ENCODE results near the gene PTPRO. TPM values are rescaled to one million over a fixed set of nuclear protein-coding genes. Genes with fewer than 3 reads are reported as not detected.

The PTPRO gene
- total RNA-seq, 1 donor from 2014 or later = 10.6 TPM

DNA sequence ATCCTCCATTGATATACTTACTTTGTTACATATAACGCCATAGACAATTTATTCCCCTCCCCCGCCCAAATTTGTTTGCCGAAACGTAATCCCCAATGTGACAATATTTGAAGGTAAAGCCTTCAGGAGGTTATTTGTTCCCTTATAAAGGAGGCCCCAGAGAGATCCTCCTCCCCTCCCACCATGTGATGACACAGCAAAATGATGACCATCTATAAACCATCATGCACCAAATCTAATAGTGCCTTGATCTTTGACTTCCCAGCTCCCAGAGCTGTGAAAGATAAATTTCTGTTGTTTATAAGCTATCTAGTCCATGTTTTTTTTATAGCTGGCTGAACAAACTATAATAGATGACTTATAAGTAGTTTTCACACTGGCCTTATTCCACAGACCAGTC, 122.2 kb downstream of the PTPRO start:
- H3K4me3 ChIP-seq = no peak overlapping the region
- no peaks in the 10 kb centered on the region for H3K27me3 ChIP-seq
- H3K9me3 ChIP-seq = no peaks in the 10 kb centered on the region
- no peak for ATAC-seq
- H3K4me1 ChIP-seq = no peaks in the 10 kb centered on the region
- TF ChIP-seq, protein P1, sequence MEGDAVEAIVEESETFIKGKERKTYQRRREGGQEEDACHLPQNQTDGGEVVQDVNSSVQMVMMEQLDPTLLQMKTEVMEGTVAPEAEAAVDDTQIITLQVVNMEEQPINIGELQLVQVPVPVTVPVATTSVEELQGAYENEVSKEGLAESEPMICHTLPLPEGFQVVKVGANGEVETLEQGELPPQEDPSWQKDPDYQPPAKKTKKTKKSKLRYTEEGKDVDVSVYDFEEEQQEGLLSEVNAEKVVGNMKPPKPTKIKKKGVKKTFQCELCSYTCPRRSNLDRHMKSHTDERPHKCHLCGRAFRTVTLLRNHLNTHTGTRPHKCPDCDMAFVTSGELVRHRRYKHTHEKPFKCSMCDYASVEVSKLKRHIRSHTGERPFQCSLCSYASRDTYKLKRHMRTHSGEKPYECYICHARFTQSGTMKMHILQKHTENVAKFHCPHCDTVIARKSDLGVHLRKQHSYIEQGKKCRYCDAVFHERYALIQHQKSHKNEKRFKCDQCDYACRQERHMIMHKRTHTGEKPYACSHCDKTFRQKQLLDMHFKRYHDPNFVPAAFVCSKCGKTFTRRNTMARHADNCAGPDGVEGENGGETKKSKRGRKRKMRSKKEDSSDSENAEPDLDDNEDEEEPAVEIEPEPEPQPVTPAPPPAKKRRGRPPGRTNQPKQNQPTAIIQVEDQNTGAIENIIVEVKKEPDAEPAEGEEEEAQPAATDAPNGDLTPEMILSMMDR (IDR thresholded peaks at IDR 0.05) = no peak
- no peak for DNase-seq
- no peaks in the 10 kb centered on the region for H3K36me3 ChIP-seq
- no peak overlapping the region for H3K27ac ChIP-seq
- intact Hi-C loops (cut with DNase I) = no loop called here

DNA sequence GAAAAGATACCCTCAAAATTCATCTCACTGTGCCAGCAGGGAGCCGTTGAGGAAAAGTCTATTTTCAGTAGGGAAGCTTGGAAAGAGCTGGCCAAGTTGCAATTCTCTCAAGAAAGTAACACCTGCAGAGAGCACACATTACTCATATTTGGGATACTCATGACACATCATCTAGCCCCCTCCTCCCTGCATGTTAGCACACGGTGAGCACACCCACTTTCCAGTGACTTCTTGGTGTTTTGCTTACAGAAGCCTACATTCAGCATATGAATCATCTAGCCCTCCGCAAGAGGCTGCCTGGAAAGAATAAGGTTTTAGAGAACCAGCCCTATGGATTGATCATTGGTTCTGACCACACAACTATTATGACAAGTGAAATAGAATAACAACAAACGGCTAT, 124.5 kb downstream of the PTPRO start:
- TF ChIP-seq, protein P1 (IDR thresholded peaks at IDR 0.05) = no peak
- no peak for ATAC-seq
- DNase-seq = no peak
- Histone ChIP-seq H3K27ac (no peak overlapping the region), H3K4me1 (no peaks in the 10 kb centered on the region), H3K36me3 (no peaks in the 10 kb centered on the region), H3K27me3 (no peaks in the 10 kb centered on the region), H3K9me3 (no peaks in the 10 kb centered on the region), H3K4me3 (no peak overlapping the region)
- intact Hi-C loops (cut with DNase I) = no loop called here

DNA sequence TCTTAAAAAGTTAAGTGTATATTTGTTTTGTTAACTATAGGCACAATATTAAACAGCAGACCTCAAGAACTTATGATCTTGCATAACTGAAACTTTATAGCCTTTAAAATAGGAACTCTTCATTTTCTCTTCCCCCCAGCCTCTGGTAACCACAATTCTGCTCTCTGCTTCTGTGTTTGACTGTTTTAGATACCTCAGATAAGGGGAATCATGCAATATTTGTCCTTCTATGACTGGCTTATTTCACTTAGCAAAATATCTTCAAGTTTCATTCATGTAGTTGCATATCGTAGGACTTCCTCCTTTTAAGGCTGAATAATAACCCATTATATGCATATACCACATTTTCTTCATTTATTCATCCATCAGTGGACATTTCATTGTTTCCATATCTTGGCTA, 131.3 kb downstream of the PTPRO start:
- no peaks in the 10 kb centered on the region for H3K9me3 ChIP-seq
- H3K4me3 ChIP-seq = no peak overlapping the region
- no peaks in the 10 kb centered on the region for H3K4me1 ChIP-seq
- no peak for DNase-seq
- no peaks in the 10 kb centered on the region for H3K36me3 ChIP-seq
- intact Hi-C loops (cut with DNase I) = no loop called here
- no peaks in the 10 kb centered on the region for H3K27me3 ChIP-seq
- ATAC-seq = no peak
- H3K27ac ChIP-seq = no peak overlapping the region
- TF ChIP-seq, protein P1 (IDR thresholded peaks at IDR 0.05) = no peak

DNA sequence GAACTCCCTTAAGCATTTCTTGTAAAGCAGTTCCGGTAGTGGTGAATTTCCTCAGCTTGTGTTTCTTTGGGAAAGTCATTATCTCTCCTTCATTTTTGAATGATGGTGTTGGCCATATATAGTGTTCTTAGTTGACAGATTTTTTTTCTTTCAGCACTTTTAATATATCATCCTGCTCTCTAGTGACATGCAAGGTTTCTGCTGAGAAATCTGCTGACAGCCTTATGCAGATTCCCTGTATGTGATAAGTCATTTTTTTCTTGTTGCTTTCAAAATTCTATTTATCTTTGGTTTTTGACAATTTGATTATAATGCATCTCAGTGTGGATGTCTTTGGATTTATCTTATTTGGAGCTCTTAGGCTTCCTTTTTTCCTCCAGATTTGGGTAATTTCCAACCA, 135.7 kb downstream of the PTPRO start:
- DNase-seq (no peak), ATAC-seq (no peak)
- intact Hi-C loops (cut with DNase I) = no loop called here
- no peaks in the 10 kb centered on the region for H3K9me3 ChIP-seq
- no peaks in the 10 kb centered on the region for H3K4me1 ChIP-seq
- no peaks in the 10 kb centered on the region for H3K27me3 ChIP-seq
- H3K36me3 ChIP-seq = no peaks in the 10 kb centered on the region
- no peak overlapping the region for H3K27ac ChIP-seq
- TF ChIP-seq, protein P1 (IDR thresholded peaks at IDR 0.05) = no peak
- no peak overlapping the region for H3K4me3 ChIP-seq

DNA sequence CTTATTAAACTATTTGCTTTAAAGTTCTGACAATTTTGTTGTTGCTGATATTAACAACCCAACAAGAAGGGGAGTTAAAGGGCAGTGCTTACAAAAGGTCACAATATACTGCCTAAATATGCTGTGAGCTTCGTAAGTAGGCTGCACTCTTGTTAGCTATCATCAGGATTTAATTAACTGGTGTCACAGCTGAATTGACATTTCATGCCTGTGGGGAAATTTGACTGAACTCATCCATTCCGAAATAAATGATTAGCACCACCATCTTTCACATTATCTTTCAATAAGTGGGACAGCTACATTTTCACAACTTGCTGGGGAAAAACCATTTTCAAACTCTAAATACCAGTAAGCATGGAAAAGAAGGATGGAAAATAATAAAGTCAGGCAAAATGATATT, 146.6 kb downstream of the PTPRO start:
- H3K4me3 ChIP-seq = no peak overlapping the region
- no peaks in the 10 kb centered on the region for H3K36me3 ChIP-seq
- H3K9me3 ChIP-seq = no peaks in the 10 kb centered on the region
- H3K27ac ChIP-seq = no peak overlapping the region
- H3K4me1 ChIP-seq = no peaks in the 10 kb centered on the region
- intact Hi-C loops (cut with DNase I) = no loop called here
- no peak for DNase-seq
- TF ChIP-seq, protein P1 (IDR thresholded peaks at IDR 0.05) = no peak
- H3K27me3 ChIP-seq = peaks cover 5% of the 10 kb centered on the region
- ATAC-seq = no peak

DNA sequence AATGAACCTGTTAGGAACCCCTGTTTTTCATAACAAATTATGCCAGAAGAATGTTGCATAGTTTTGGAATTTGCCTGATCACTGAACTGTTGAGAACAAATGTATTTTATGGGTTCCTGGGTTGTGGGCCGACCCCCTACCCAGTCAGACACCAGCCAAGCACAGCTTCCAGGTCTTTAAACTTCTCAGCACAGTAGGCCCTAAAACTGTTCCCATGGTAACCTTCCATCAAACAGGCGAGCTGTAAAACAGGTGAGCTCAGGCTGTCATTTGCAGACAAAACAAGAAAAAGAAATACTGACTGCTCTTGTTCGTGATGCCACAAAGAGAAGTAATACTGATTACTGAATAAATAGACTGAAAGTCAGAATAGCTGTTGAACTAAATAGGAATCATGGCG, 147.0 kb downstream of the PTPRO start:
- TF ChIP-seq, protein P1 (IDR thresholded peaks at IDR 0.05) = no peak
- Histone ChIP-seq H3K27ac (no peak overlapping the region), H3K36me3 (no peaks in the 10 kb centered on the region), H3K27me3 (peaks cover 5% of the 10 kb centered on the region), H3K4me1 (no peaks in the 10 kb centered on the region), H3K9me3 (no peaks in the 10 kb centered on the region), H3K4me3 (no peak overlapping the region)
- DNase-seq (no peak), ATAC-seq (no peak)
- intact Hi-C loops (cut with DNase I) = no loop called here
